BLaER1 (cell line): ENCODE results near the gene PRKAG2.

Experiments used
- H3K27ac ChIP-seq: shearing (Covaris generic); formaldehyde crosslinking; 2 replicates; pipeline ENCODE4 v1.8.1; 2022
- H3K27me3 ChIP-seq: shearing (Covaris generic); formaldehyde crosslinking; 2 replicates; pipeline ENCODE4 v1.8.1; 2022
- H3K36me3 ChIP-seq: shearing (Covaris generic); formaldehyde crosslinking; 2 replicates; pipeline ENCODE4 v1.8.1; 2022
- H3K4me1 ChIP-seq: shearing (Covaris generic); formaldehyde crosslinking; 2 replicates; pipeline ENCODE4 v1.8.1; 2022
- H3K4me2 ChIP-seq: shearing (Covaris generic); formaldehyde crosslinking; 2 replicates; pipeline ENCODE4 v1.8.1; 2022
- H3K4me3 ChIP-seq: shearing (Covaris generic); formaldehyde crosslinking; 2 replicates; pipeline ENCODE4 v1.8.1; 2022
- H3K9ac ChIP-seq: shearing (Covaris generic); formaldehyde crosslinking; 2 replicates; pipeline ENCODE4 v1.8.1; 2022
- H3K9me3 ChIP-seq: shearing (Covaris generic); formaldehyde crosslinking; 2 replicates; pipeline ENCODE4 v1.8.1; 2022
- H4K20me1 ChIP-seq: shearing (Covaris generic); formaldehyde crosslinking; 2 replicates; pipeline ENCODE4 v1.8.1; 2022
- Cebpa-rat ChIP-seq: shearing (Covaris generic); IDR thresholded peaks from 2 replicates; pipeline ENCODE4 v1.8.1; 2022

PRKAG2 gene

GRCh38 chr7:151792086-151792485 is 84.8 kb downstream of the PRKAG2 start:
- Histone ChIP-seq H3K9me3 (no peaks in the 10 kb centered on the region), H3K4me3 (no peak overlapping the region), H3K4me1 (no peaks in the 10 kb centered on the region), H3K36me3 (no peaks in the 10 kb centered on the region), H3K9ac (no peak overlapping the region), H4K20me1 (0 out of 2 replicates have a peak, but pooled peaks cover 7% of the 10 kb centered on the region), H3K27ac (no peak overlapping the region), H3K27me3 (no peaks in the 10 kb centered on the region), H3K4me2 (no peak overlapping the region)
- TF ChIP-seq Cebpa-rat: no peak

DNA sequence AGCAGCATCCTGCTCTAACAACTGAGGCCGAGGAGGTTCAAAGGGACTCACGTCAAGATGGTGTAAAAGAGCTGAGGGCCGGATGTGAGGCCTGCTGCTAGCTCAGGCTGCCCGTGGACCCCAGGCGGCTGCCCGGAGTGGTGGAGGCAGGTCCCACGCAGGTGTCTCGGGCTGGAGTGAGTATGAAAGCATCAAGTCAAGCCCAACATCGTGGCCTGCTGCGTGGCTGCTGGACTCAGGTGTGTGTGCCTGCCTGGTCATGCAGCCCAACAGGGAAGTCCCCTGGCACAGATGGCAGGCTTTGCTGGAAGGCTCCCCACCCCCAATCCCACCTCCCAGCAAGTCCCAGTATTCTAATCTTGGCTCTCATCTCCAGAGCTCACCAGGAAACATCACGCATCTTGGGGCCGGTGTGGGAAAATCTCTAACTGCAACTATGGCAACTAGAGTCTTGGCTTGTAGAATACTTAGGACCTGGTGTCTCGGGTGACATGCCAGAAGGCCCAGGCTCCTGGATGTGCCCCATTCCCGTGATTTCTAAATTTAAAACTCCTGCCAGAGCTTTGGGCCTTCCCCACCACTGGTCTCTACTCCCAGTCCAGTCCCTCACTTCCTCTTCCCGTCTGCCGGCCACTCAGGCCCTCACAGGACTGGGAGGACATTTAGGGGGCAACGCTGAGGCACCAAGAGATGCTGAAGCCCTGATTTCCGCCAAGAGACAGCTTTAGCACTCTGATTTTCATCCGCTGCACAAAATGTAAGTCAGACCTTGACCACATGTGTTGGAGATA is 85.9 kb downstream of the PRKAG2 start:
- H3K4me2 ChIP-seq: no peak overlapping the region
- H3K9me3 ChIP-seq: no peaks in the 10 kb centered on the region
- no peak overlapping the region for H3K9ac ChIP-seq
- H3K27me3 ChIP-seq: no peaks in the 10 kb centered on the region
- no peaks in the 10 kb centered on the region for H3K4me1 ChIP-seq
- no peak overlapping the region for H3K4me3 ChIP-seq
- 0 out of 2 replicates have a peak, but pooled peaks cover 7% of the 10 kb centered on the region for H4K20me1 ChIP-seq
- peaks cover 1% of the 10 kb centered on the region; the same call in 1 of the 2 replicates for H3K36me3 ChIP-seq
- TF ChIP-seq Cebpa-rat: no peak
- no peak overlapping the region for H3K27ac ChIP-seq

DNA sequence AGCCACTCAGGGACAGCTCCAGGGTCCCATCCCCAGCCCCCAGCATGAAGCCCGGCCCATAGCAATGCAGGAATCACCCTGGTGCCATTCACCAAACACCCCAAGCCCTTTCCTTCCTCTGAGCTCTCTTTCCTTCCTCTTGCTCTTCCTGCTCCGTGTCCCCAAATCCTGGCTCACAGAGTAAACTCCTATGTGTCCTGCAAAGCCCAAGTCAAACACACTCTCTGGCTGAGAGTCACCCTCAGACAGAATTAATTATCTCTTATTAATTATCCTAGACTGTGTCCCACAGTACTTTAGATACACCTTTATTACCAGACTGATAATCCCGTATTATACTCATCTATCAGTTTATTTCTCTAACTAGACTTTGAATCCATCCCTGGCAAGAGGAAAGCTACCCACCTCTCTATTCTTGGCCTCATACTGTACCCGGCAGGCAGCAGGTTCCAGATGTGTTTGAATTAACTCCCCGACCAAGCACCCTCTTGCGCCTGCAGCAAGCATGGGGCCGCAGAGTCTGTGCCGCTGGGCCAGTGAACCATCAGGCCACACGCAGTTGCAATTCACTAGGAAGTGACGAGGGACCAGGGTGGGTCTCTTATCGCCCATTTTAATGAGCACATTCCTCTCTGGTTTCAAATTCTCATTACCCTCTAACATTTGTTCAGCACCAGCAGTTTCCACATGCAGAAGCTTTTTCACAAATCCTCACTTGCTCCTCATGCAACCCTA is 86.7 kb downstream of the PRKAG2 start:
- no peak for TF ChIP-seq Cebpa-rat
- Histone ChIP-seq H3K4me2 (no peak overlapping the region), H3K27me3 (no peaks in the 10 kb centered on the region), H3K27ac (no peak overlapping the region), H3K4me1 (no peaks in the 10 kb centered on the region), H3K4me3 (no peak overlapping the region), H3K36me3 (peaks cover 4% of the 10 kb centered on the region; the same call in 1 of the 2 replicates), H3K9me3 (no peaks in the 10 kb centered on the region), H3K9ac (no peak overlapping the region), H4K20me1 (0 out of 2 replicates have a peak, but pooled peaks cover 7% of the 10 kb centered on the region)

DNA sequence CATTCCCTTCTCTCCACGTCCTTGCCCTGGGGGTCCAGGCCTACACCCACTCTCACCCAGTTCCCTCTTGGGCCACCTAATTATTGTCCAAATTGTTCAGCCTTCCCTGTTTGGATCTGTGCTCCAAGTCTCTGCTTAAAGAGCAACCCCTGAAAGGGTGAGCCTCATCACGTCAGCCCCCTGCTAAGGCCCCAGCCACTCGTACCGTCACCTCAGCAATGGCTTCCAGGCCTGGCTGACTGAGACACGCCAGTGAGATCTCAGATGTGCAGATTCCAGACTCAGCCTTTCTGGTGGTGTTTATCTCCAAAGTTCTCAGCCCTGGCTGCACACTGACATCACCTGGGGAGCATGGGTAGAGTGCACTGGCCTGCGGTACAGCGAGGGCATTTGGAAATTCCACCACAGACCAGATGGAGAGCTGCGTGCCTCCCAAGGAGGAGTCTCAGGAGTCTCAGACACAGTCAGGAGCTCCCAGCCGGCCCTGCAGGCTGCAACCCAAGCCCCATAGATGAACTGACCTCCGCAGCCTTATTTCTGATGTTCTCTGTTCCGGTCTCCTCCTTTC is 87.5 kb downstream of the PRKAG2 start:
- no peak overlapping the region for H3K9ac ChIP-seq
- no peak for TF ChIP-seq Cebpa-rat
- no peaks in the 10 kb centered on the region for H3K4me1 ChIP-seq
- H3K27ac ChIP-seq: no peak overlapping the region
- H3K36me3 ChIP-seq: peaks cover 4% of the 10 kb centered on the region; the same call in 1 of the 2 replicates
- H3K9me3 ChIP-seq: no peaks in the 10 kb centered on the region
- no peak overlapping the region for H3K4me3 ChIP-seq
- H3K27me3 ChIP-seq: no peaks in the 10 kb centered on the region
- H3K4me2 ChIP-seq: no peak overlapping the region
- 0 out of 2 replicates have a peak, but pooled peaks cover 7% of the 10 kb centered on the region for H4K20me1 ChIP-seq

GRCh38 chr7:151787348-151787747 is 89.6 kb downstream of the PRKAG2 start:
- no peak overlapping the region for H3K4me2 ChIP-seq
- no peak overlapping the region for H3K9ac ChIP-seq
- no peak overlapping the region for H3K27ac ChIP-seq
- no peaks in the 10 kb centered on the region for H3K27me3 ChIP-seq
- no peaks in the 10 kb centered on the region for H4K20me1 ChIP-seq
- 0 out of 2 replicates have a peak, but pooled peaks cover 3% of the 10 kb centered on the region for H3K9me3 ChIP-seq
- peaks cover 4% of the 10 kb centered on the region; the same call in 1 of the 2 replicates for H3K36me3 ChIP-seq
- H3K4me3 ChIP-seq: no peak overlapping the region
- H3K4me1 ChIP-seq: peaks cover 9% of the 10 kb centered on the region
- no peak for TF ChIP-seq Cebpa-rat

DNA sequence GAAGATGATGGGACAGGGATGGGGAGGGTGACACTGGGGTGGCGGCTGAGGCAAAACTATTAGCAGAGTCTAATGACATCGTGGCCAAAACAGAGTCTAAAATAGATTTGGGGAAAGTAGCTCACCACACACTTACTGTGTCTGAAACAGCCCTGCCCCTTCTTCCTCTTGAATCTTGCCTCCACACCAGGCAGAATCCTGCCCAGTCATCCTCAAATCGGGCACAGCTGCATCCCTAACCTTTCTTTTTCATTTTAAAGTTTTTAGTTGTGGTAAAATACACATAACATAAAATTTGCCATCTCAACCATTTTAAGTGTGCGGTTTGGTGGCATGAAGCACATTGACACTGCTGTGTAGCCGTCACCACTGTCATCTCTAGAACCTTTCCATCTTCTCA is 90.0 kb downstream of the PRKAG2 start:
- H3K36me3 ChIP-seq: peaks cover 4% of the 10 kb centered on the region; the same call in 1 of the 2 replicates
- no peaks in the 10 kb centered on the region for H4K20me1 ChIP-seq
- no peak overlapping the region for H3K4me2 ChIP-seq
- no peak for TF ChIP-seq Cebpa-rat
- H3K27ac ChIP-seq: no peak overlapping the region
- H3K4me1 ChIP-seq: peaks cover 9% of the 10 kb centered on the region
- no peak overlapping the region for H3K9ac ChIP-seq
- H3K9me3 ChIP-seq: 0 out of 2 replicates have a peak, but pooled peaks cover 3% of the 10 kb centered on the region
- H3K27me3 ChIP-seq: no peaks in the 10 kb centered on the region
- no peak overlapping the region for H3K4me3 ChIP-seq

- peaks cover 4% of the 10 kb centered on the region; the same call in 1 of the 2 replicates for H3K36me3 ChIP-seq
- no peak overlapping the region for H3K27ac ChIP-seq
- H3K27me3 ChIP-seq: no peaks in the 10 kb centered on the region
- no peak overlapping the region for H3K9ac ChIP-seq
- no peak overlapping the region for H3K4me2 ChIP-seq
- no peak overlapping the region for H3K4me3 ChIP-seq
- H4K20me1 ChIP-seq: no peaks in the 10 kb centered on the region
- H3K9me3 ChIP-seq: 0 out of 2 replicates have a peak, but pooled peaks cover 3% of the 10 kb centered on the region
- no peak for TF ChIP-seq Cebpa-rat
- peaks cover 9% of the 10 kb centered on the region for H3K4me1 ChIP-seq
Observed at GRCh38 chr7:151786241-151786640, 90.7 kb downstream of the PRKAG2 start.

DNA sequence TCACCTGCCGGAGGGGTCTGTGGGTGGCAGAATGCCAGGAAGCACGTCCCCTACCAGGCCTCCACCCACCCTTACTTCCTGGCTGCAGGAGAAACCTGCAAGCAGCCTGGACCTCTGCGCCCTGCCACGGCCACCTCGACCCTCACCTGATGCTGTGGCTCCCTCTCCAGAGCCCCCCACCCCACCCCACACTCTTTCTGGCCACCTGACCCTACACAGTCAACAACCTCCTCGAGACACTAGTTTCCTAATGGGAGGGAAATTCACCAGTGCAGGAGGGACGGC is 91.3 kb downstream of the PRKAG2 start:
- Histone ChIP-seq H3K36me3 (peaks cover 6% of the 10 kb centered on the region; the same call in 1 of the 2 replicates), H3K4me2 (no peak overlapping the region), H3K27me3 (no peaks in the 10 kb centered on the region), H3K9ac (no peak overlapping the region), H3K4me1 (peaks cover 9% of the 10 kb centered on the region), H3K4me3 (no peak overlapping the region), H3K27ac (no peak overlapping the region), H3K9me3 (0 out of 2 replicates have a peak, but pooled peaks cover 3% of the 10 kb centered on the region), H4K20me1 (no peaks in the 10 kb centered on the region)
- TF ChIP-seq Cebpa-rat: no peak

- H3K9me3 ChIP-seq: 0 out of 2 replicates have a peak, but pooled peaks cover 3% of the 10 kb centered on the region
- H3K9ac ChIP-seq: no peak overlapping the region
- H3K27ac ChIP-seq: no peak overlapping the region
- H3K36me3 ChIP-seq: peaks cover 6% of the 10 kb centered on the region; the same call in 1 of the 2 replicates
- no peaks in the 10 kb centered on the region for H4K20me1 ChIP-seq
- H3K4me1 ChIP-seq: peaks cover 9% of the 10 kb centered on the region
- no peak for TF ChIP-seq Cebpa-rat
- H3K27me3 ChIP-seq: no peaks in the 10 kb centered on the region
- no peak overlapping the region for H3K4me3 ChIP-seq
- H3K4me2 ChIP-seq: no peak overlapping the region
Observed at GRCh38 chr7:151784853-151785680, 91.8 kb downstream of the PRKAG2 start.
